ENCODE measurements around the gene SEPTIN5. TPM values are rescaled to one million over a fixed set of nuclear protein-coding genes. Genes with fewer than 3 reads are reported as not detected.

Gene SEPTIN5
- total RNA-seq, 1 experiment from 2014 or later: 50.4 TPM

- ChIA-PET CTCF (no interaction called here), POLR2A (ENCODE audit: low non-redundant PET) (no interaction called here)
- Histone ChIP-seq H3K36me3 (ENCODE audit: insufficient read depth, low read length, poor library complexity, severe bottlenecking) (no peaks in the 10 kb centered on the region), H3K9me3 (ENCODE audit: low read depth, low read length, poor library complexity, severe bottlenecking) (no peaks in the 10 kb centered on the region), H3K27ac (ENCODE audit: low read depth, low read length, poor library complexity, severe bottlenecking) (no peak overlapping the region), H3K4me3 (ENCODE audit: low read depth, low read length, poor library complexity, severe bottlenecking) (no peak overlapping the region), H3K4me1 (ENCODE audit: insufficient read depth, low read length, poor library complexity, severe bottlenecking) (no peaks in the 10 kb centered on the region), H3K27me3 (replicated peaks; ENCODE audit: insufficient read depth, low read depth, low read length, poor library complexity) (peaks cover 10% of the 10 kb centered on the region)
- no peak for DNase-seq (ENCODE audit: low spot score)
- no peak for TF ChIP-seq EZH2 (IDR thresholded peaks at IDR 0.05; ENCODE audit: borderline replicate concordance, low read depth, low read length, poor library complexity, severe bottlenecking)
- no peak for TF ChIP-seq CTCF (conservative IDR thresholded peaks at IDR 0.05; ENCODE audit: low read depth, low read length)
- BruUV-seq (replicated peaks): no TSS peak
- intact Hi-C loops (cut with micrococcal nuclease; ENCODE audit: unreplicated experiment): no loop called here
These were observed 35.6 kb downstream of the SEPTIN5 start for GRCh38 chr22:19749876-19750275.

GRCh38 chr22:19750507-19751490, 36.5 kb downstream of the SEPTIN5 start:
- intact Hi-C loops (cut with micrococcal nuclease; ENCODE audit: unreplicated experiment): no loop called here
- POLR2A ChIA-PET (ENCODE audit: low non-redundant PET): no interaction called here

More at GRCh38 chr22:19750507-19751490, 36.5 kb downstream of the SEPTIN5 start:
- Histone ChIP-seq H3K9me3 (ENCODE audit: low read depth, low read length, poor library complexity, severe bottlenecking) (no peaks in the 10 kb centered on the region), H3K27ac (ENCODE audit: low read depth, low read length, poor library complexity, severe bottlenecking) (no peak overlapping the region), H3K4me3 (ENCODE audit: low read depth, low read length, poor library complexity, severe bottlenecking) (no peak overlapping the region), H3K27me3 (replicated peaks; ENCODE audit: insufficient read depth, low read depth, low read length, poor library complexity) (peaks cover 19% of the 10 kb centered on the region), H3K4me1 (ENCODE audit: insufficient read depth, low read length, poor library complexity, severe bottlenecking) (no peaks in the 10 kb centered on the region), H3K36me3 (ENCODE audit: insufficient read depth, low read length, poor library complexity, severe bottlenecking) (no peaks in the 10 kb centered on the region)
- no peak for DNase-seq (ENCODE audit: low spot score)
- TF ChIP-seq EZH2 (IDR thresholded peaks at IDR 0.05; ENCODE audit: borderline replicate concordance, low read depth, low read length, poor library complexity, severe bottlenecking) (no peak), CTCF (conservative IDR thresholded peaks at IDR 0.05; ENCODE audit: low read depth, low read length) (no peak)
- no TSS peak for BruUV-seq (replicated peaks)
- CTCF ChIA-PET: interaction anchor here (0.5 kb wide), 1 partner anchor 14 kb away, joined by 3 read pairs; no protein-coding TSS in a partner anchor

Measured in A673 (cell line).